Esophagus muscularis mucosa (tissue), 4 donors: ENCODE results near the gene PTPRN2. TPM values are rescaled to one million over a fixed set of nuclear protein-coding genes. Genes with fewer than 3 reads are reported as not detected.

Experiments
- DNase-seq: peaks from one replicate; pipeline ENCODE4 v3.0.0-alpha.2; 2017; ENCODE audit errors: extremely low spot score
- H3K27ac ChIP-seq, 4 donors: fragments of 200-600 bp; sonication (generic); replicated peaks in 1 of 4; 1 replicate in 3 of 4; 2 replicates in 1 of 4; pipeline ENCODE4 v1.5.1; 2016 to 2019; ENCODE audit warnings: mild to moderate bottlenecking in 1 of 4
- H3K27me3 ChIP-seq, 4 donors: fragments of 200-600 bp; sonication (generic); one replicate each; pipeline versions ENCODE4 v1.5.1 to v1.6.0; 2016 to 2019
- H3K36me3 ChIP-seq, 4 donors: fragments of 200-600 bp; sonication (generic); one replicate each; pipeline ENCODE4 v1.5.1; 2016 to 2019
- H3K4me1 ChIP-seq, 4 donors: fragments of 200-600 bp; sonication (generic); one replicate each; pipeline ENCODE4 v1.5.1; 2016 to 2019
- H3K4me3 ChIP-seq, 4 donors: fragments of 200-600 bp; sonication (generic); 1 replicate in 2 of 4; 2 replicates in 2 of 4; pipeline ENCODE4 v1.5.1; 2016 to 2019; ENCODE audit warnings: mild to moderate bottlenecking in 4 of 4, moderate library complexity in 1 of 4
- H3K9me3 ChIP-seq, 4 donors: fragments of 200-600 bp; sonication (generic); 1 replicate in 3 of 4; 2 replicates in 1 of 4; pipeline ENCODE4 v1.5.1; 2016 to 2019
- EP300 ChIP-seq: sonication (generic); formaldehyde crosslinking; IDR thresholded peaks from one replicate; pipeline ENCODE4 v1.6.1; 2017; ENCODE audit warnings: antibody characterized with exemption
- POLR2A ChIP-seq: fragments of 450-650 bp; IDR thresholded peaks from one replicate; pipeline ENCODE4 v1.6.1; 2017; ENCODE audit warnings: antibody characterized with exemption, moderate library complexity, mild to moderate bottlenecking, low read depth
- POLR2AphosphoS5 ChIP-seq, 2 donors: sonication (generic); formaldehyde crosslinking; IDR thresholded peaks; one replicate each; pipeline ENCODE4 v1.6.1; 2017; ENCODE audit warnings: antibody characterized with exemption in 2 of 2
- WGBS: methylation state at CpG from one replicate; pipeline ENCODE4 v1.1.5; 2018; 5-methylcytosine and 5-hydroxymethylcytosine counted together
- intact Hi-C: fragments of 100-400 bp; cut with DNase I; formaldehyde crosslinking; loops from one replicate; pipeline ENCODE4 v1.15.1; 2023
- total RNA-seq, 4 donors: library from RNA; depleted of rRNA; stranded (reverse); fragments of >200 nt; gene quantifications; one replicate each; pipeline versions ENCODE4 v1.1.0 to v1.2.1, GENCODE V29; 2016
- TF ChIP-seq, protein P1 (sequence below), 3 experiments: fragments of 200-600 bp in 2 of 3; fragments of 450-650 bp in 1 of 3; sonication (generic) in 2 of 3; IDR thresholded peaks; one replicate each; pipeline ENCODE4 v1.5.1; 2017 to 2019; ENCODE audit warnings: antibody characterized with exemption in 3 of 3, mild to moderate bottlenecking in 2 of 3, moderate library complexity in 1 of 3

The PTPRN2 gene
- total RNA-seq, 4 donors from 2014 or later = 2.1 to 3.1 (median 3.1) TPM

GRCh38 chr7:157669768-157670351, 917.8 kb downstream of the PTPRN2 start:
- H3K4me3 ChIP-seq = no peak overlapping the region
- intact Hi-C loops = no loop called here
- peaks cover 0 to 41% (median 0%) of the 10 kb centered on the region in 4 donors for H3K27me3 ChIP-seq
- no peak for TF ChIP-seq POLR2AphosphoS5 (IDR thresholded peaks at IDR 0.05)
- TF ChIP-seq, protein P1, sequence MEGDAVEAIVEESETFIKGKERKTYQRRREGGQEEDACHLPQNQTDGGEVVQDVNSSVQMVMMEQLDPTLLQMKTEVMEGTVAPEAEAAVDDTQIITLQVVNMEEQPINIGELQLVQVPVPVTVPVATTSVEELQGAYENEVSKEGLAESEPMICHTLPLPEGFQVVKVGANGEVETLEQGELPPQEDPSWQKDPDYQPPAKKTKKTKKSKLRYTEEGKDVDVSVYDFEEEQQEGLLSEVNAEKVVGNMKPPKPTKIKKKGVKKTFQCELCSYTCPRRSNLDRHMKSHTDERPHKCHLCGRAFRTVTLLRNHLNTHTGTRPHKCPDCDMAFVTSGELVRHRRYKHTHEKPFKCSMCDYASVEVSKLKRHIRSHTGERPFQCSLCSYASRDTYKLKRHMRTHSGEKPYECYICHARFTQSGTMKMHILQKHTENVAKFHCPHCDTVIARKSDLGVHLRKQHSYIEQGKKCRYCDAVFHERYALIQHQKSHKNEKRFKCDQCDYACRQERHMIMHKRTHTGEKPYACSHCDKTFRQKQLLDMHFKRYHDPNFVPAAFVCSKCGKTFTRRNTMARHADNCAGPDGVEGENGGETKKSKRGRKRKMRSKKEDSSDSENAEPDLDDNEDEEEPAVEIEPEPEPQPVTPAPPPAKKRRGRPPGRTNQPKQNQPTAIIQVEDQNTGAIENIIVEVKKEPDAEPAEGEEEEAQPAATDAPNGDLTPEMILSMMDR (IDR thresholded peaks at IDR 0.05) = no peak
- no peak for TF ChIP-seq EP300
- no peak for TF ChIP-seq POLR2A
- no peaks in the 10 kb centered on the region for H3K9me3 ChIP-seq
- no peak for DNase-seq
- WGBS = 75% methylated on average over 22 of the region's 33 CpGs
- no peaks in the 10 kb centered on the region for H3K4me1 ChIP-seq
- no peaks in the 10 kb centered on the region for H3K36me3 ChIP-seq
- H3K27ac ChIP-seq = no peak overlapping the region

GRCh38 chr7:157668884-157669767, 918.5 kb downstream of the PTPRN2 start:
- H3K27me3 ChIP-seq = peaks cover 0 to 35% (median 0%) of the 10 kb centered on the region in 4 donors
- H3K4me1 ChIP-seq = no peaks in the 10 kb centered on the region
- intact Hi-C loops = no loop called here
- no peak overlapping the region for H3K27ac ChIP-seq
- TF ChIP-seq POLR2AphosphoS5 (IDR thresholded peaks at IDR 0.05) = no peak
- TF ChIP-seq, protein P1 (IDR thresholded peaks at IDR 0.05) = no peak
- TF ChIP-seq EP300 = no peak
- no peak for TF ChIP-seq POLR2A
- 80% methylated on average over 33 of the region's 33 CpGs for WGBS
- no peak overlapping the region for H3K4me3 ChIP-seq
- DNase-seq = no peak
- no peaks in the 10 kb centered on the region for H3K9me3 ChIP-seq
- H3K36me3 ChIP-seq = no peaks in the 10 kb centered on the region

- WGBS = 67% methylated on average over 22 of the region's 22 CpGs
- Histone ChIP-seq H3K4me1 (peaks cover 0 to 3% (median 2%) of the 10 kb centered on the region in 4 donors), H3K36me3 (no peaks in the 10 kb centered on the region), H3K27ac (no peak overlapping the region), H3K9me3 (no peaks in the 10 kb centered on the region), H3K27me3 (peaks cover 0 to 35% (median 0%) of the 10 kb centered on the region in 4 donors), H3K4me3 (no peak overlapping the region)
- DNase-seq = no peak
- TF ChIP-seq EP300 = no peak
- TF ChIP-seq POLR2A = no peak
- TF ChIP-seq POLR2AphosphoS5 (IDR thresholded peaks at IDR 0.05) = no peak
- TF ChIP-seq, protein P1 (IDR thresholded peaks at IDR 0.05) = no peak
- intact Hi-C loops = no loop called here
These were observed 919.3 kb downstream of the PTPRN2 start for GRCh38 chr7:157668221-157668883.

GRCh38 chr7:157667731-157668130, 919.9 kb downstream of the PTPRN2 start:
- Histone ChIP-seq H3K27me3 (peaks cover 0 to 37% (median 0%) of the 10 kb centered on the region in 4 donors), H3K36me3 (no peaks in the 10 kb centered on the region), H3K9me3 (no peaks in the 10 kb centered on the region), H3K4me1 (peaks cover 0 to 8% (median 6%) of the 10 kb centered on the region in 4 donors), H3K27ac (no peak overlapping the region), H3K4me3 (no peak overlapping the region)
- TF ChIP-seq POLR2AphosphoS5 (IDR thresholded peaks at IDR 0.05) (no peak), EP300 (no peak), POLR2A (no peak)
- TF ChIP-seq, protein P1 (IDR thresholded peaks at IDR 0.05) = no peak
- intact Hi-C loops = no loop called here
- 88% methylated on average over 9 of the region's 19 CpGs for WGBS
- DNase-seq = no peak
